Naive thymus-derived CD8-positive, alpha-beta T cell (primary cell): Measurements from ENCODE around the gene PXDN. TPM values are rescaled to one million over a fixed set of nuclear protein-coding genes. Genes with fewer than 3 reads are reported as not detected.

Experiments used
- ATAC-seq, 2 donors: fragments of 150-1000 bp; cut with Tn5 transposase in 1 of 2; sonication (Bioruptor Pico), chemical (Tn5 transposase) in 1 of 2; 1 replicate in 1 of 2; 2 replicates in 1 of 2; pipeline ENCODE4 v1.10.0; 2021; ENCODE audit warnings: mild to moderate bottlenecking in 2 of 2, moderate library complexity in 2 of 2
- POLR2A ChIA-PET: fragments of 350-600 bp; sonication (Branson Sonifier 250); formaldehyde crosslinking; loops from one replicate; lab custom pipeline; 2021; ENCODE audit warnings: antibody characterized with exemption; lab: Charles Lee
- DNase-seq, 10 donors: peaks; one replicate each; pipeline versions ENCODE4 v3.0.0 to v3.0.0-alpha.2; 2020 to 2022
- H3K27ac Mint-ChIP-seq, 10 donors: one replicate each; pipeline ENCODE4 v1.8.0; 2020 to 2022; ENCODE audit warnings: mild to moderate bottlenecking in 10 of 10, mixed read lengths in 10 of 10, moderate library complexity in 4 of 10, inconsistent platforms in 1 of 10
- H3K27me3 Mint-ChIP-seq, 5 donors: one replicate each; pipeline ENCODE4 v1.8.0; 2021 to 2022; ENCODE audit warnings: mixed read lengths in 5 of 5
- H3K36me3 Mint-ChIP-seq, 3 donors: one replicate each; pipeline ENCODE4 v1.8.0; 2020 to 2022; ENCODE audit warnings: mixed read lengths in 3 of 3, mild to moderate bottlenecking in 2 of 3, inconsistent platforms in 1 of 3
- H3K4me1 Mint-ChIP-seq, 4 donors: one replicate each; pipeline ENCODE4 v1.8.0; 2021 to 2022; ENCODE audit warnings: mixed read lengths in 4 of 4
- H3K4me3 Mint-ChIP-seq, 10 donors: one replicate each; pipeline ENCODE4 v1.8.0; 2020 to 2022; ENCODE audit warnings: mild to moderate bottlenecking in 10 of 10, mixed read lengths in 10 of 10, moderate library complexity in 6 of 10, inconsistent platforms in 1 of 10
- H3K9me3 Mint-ChIP-seq, 9 donors: one replicate each; pipeline ENCODE4 v1.8.0; 2020 to 2022; ENCODE audit warnings: mixed read lengths in 9 of 9, mild to moderate bottlenecking in 3 of 9, inconsistent platforms in 1 of 9, moderate library complexity in 1 of 9
- polyA plus RNA-seq, 3 donors: library from polyadenylated mRNA; unstranded; fragments of 300-500 nt; fragmentation: Illumina TruSeq; gene quantifications; one replicate each; pipeline ENCODE4 v1.2.3, GENCODE V29; 2021
- total RNA-seq, 8 experiments: library from RNA in 2 of 8; stranded (reverse) in 2 of 8; gene quantifications; one replicate each; pipeline ENCODE4 v1.2.3 and lab custom pipeline; 2021 to 2026

Gene PXDN
- total and polyA plus RNA-seq, 5 experiments from 2014 or later, result 0.42 to 2.0 (median 1.4) TPM

DNA sequence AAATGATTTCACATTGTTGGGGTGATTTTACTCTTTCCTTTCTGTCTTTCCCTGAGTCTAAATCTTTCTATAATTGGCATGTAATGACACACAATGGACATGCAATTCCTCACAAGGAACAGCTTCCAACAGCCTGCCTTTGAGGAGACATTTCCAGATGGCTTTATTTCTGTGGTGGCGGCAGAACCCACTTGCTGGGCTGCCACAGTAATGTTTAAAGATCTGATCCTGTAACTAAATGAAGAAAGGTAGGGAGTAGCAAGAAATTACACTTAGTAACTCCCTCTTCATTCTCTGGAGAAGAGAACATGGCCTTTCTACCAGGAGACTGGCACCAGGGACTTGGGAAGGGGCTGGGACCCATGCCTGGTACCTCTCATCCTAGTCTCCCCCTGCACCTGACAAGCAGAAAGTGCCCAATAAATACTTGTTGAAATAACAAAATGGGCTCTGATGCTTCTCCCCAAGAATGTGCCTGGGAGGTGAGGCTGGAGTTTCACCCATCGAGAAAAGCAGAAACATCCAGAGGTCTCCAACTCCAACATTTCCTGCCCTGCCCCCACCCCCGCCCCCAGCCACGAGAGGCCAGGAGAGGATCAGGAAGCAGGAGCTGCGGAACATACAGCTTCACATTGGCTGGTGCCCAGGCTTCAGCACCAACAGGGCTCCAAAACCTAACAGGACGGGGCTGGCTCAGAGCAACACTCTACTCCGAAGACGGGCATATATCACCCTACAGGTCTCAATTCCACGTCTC lies 92.1 kb downstream of the PXDN start:
- Mint-ChIP-seq H3K27me3 (peaks cover 0 to 4% (median 3%) of the 10 kb centered on the region in 5 donors), H3K4me1 (peaks cover 0 to 4% (median 0%) of the 10 kb centered on the region in 4 donors), H3K4me3 (no peak overlapping the region), H3K9me3 (peaks cover 0 to 5% (median 0%) of the 10 kb centered on the region in 9 donors), H3K27ac (no peak overlapping the region), H3K36me3 (no peaks in the 10 kb centered on the region)
- POLR2A ChIA-PET, result interaction anchor here (0.6 kb wide), 1 partner anchor 914 kb away, joined by 3 read pairs; no protein-coding TSS in a partner anchor
- no peak for ATAC-seq
- DNase-seq, result no peak

GRCh38 chr2:1651121-1652033 lies 92.9 kb downstream of the PXDN start:
- Mint-ChIP-seq H3K36me3 (no peaks in the 10 kb centered on the region), H3K27me3 (peaks cover 0 to 1% (median 0%) of the 10 kb centered on the region in 5 donors), H3K4me3 (no peak overlapping the region), H3K4me1 (peaks cover 0 to 4% (median 0%) of the 10 kb centered on the region in 4 donors), H3K27ac (no peak overlapping the region), H3K9me3 (peaks cover 0 to 5% (median 0%) of the 10 kb centered on the region in 9 donors)
- POLR2A ChIA-PET, result no interaction called here
- DNase-seq (no peak), ATAC-seq (no peak)

DNA sequence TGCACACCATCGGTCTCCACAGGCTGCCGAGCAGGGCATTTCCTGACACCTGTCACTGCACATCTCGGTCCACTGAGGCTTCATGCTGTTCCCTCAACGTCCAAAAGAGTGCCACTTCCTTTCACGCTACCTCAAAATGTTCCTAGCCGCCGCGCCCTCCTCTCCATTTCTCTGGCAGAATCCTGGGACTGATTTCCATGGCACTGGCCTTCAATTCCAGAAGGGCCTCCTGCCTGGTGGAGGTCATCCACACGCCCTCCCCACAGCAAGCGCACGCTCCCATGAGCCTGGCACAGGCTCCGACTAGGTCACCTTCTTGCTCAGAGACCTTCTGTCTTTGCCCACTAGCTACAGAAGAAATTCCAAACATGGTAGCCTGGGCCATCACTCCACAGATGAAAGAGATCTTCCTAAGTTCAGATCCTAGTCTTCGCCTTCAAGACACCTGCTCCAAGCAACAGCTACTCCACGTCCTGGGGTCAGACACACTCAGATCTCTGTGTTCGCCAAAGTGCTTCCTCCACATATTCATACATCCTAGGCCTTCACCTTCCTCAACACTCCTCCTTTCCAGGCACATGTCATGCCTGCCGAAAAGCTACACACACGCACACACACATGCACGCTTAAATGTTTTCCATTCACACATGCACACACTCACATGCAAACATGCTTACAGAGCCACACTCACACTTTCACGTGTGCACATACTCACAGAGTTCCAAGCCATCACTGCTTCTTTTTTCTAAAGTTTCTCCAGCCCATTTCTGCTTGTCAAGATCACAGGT lies 94.0 kb downstream of the PXDN start:
- no peak overlapping the region for H3K27ac Mint-ChIP-seq
- POLR2A ChIA-PET, result no interaction called here
- no peaks in the 10 kb centered on the region for H3K36me3 Mint-ChIP-seq
- DNase-seq (no peak), ATAC-seq (no peak)
- H3K9me3 Mint-ChIP-seq, result peaks cover 0 to 5% (median 0%) of the 10 kb centered on the region in 9 donors
- H3K27me3 Mint-ChIP-seq, result peaks cover 0 to 1% (median 0%) of the 10 kb centered on the region in 5 donors
- H3K4me3 Mint-ChIP-seq, result no peak overlapping the region
- H3K4me1 Mint-ChIP-seq, result peaks cover 0 to 4% (median 0%) of the 10 kb centered on the region in 4 donors

DNA sequence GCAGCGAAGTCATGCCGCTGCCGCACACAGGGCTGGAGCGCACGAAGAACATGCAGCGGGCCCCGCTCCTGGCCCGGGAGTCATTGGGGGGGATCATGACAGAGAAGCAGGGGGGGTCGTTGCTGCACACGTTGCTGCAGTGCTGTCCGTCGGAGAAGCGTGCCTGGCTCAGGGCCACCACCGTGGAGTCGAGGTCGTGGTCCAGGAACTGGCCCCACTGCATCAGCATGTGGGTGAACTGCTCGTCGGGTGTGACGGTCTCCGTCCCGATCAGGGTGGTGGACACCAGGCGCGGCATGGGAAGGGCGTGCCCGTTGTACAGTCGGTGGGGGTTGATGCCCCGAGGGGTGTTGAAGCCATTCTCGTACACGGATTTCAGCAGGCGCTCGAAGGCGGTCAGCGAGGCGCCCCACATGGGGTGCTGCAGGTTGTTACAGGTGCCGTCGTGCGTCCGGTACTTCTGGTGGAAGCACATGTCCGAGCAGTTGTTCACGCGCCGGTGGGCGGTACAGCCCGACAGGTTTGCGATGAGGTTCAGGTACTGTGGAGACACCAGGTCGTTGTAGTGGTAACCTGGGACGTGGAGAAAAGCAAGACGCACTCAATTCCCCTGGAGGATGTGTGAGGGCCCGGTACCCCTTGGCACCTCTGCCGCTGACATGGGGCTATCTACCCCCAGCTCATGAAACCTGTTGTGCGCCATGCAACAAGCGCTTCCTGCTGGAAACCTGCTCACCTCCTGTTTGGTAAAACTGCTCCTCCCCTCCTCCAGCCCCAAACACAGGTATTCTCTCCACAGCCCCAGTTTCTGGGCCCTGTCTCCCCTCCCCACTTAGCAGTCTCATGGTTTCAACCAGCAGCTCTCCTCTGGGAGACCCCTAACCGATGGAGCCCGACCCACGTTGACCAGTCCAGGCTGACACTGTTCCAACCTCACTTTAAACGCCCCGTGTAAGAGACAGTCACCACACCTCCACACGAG lies 94.9 kb downstream of the PXDN start:
- Mint-ChIP-seq H3K36me3 (no peaks in the 10 kb centered on the region), H3K4me1 (peaks cover 0 to 4% (median 0%) of the 10 kb centered on the region in 4 donors), H3K9me3 (peaks cover 0 to 5% (median 0%) of the 10 kb centered on the region in 9 donors), H3K27me3 (peaks cover 0 to 1% (median 0%) of the 10 kb centered on the region in 5 donors), H3K27ac (no peak overlapping the region), H3K4me3 (no peak overlapping the region)
- no peak for ATAC-seq
- no peak for DNase-seq
- POLR2A ChIA-PET, result no interaction called here

DNA sequence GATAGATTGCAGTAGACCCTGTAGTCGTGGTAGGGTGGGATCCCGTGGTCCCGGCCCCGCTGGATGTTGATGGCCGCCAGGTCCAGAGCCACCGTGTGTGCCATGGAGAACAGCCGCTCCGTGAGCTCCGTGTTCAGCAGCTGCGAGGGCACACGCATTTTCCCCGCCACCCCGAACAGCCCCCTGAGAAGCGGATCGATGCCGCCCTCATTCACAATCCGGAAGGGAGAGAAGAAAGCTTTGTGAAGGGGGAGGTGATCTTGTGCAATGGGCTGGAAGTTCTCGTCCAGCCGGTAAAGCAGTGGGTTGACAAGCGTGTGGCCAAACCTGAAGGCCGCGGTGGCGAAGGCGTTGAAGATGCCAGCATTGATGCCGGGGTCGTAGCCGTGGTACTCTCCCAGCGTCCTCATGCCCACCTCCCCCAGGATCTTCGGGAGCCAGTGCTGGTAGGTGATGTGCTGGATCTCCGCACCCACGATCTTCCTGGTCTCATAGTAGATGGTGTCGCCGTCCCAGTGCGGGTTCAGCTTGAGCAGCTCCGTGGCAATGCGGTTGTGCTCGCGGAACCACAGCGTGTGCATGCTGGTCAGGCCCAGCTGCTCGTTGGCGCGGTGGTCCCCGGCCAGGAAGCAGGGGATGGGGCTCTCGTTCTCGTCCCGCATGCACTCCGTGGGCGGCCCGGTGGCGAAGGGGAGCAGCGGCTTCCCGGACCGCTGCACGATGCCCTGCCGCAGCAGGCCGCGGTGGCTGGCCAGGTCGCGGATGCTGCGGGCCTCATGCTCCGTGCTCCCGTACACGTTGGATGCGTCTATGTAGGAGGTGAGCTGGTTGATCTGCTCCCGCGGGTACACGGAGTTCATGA lies 95.8 kb downstream of the PXDN start:
- Mint-ChIP-seq H3K4me1 (peaks cover 0 to 4% (median 0%) of the 10 kb centered on the region in 4 donors), H3K9me3 (peaks cover 0 to 5% (median 0%) of the 10 kb centered on the region in 9 donors), H3K36me3 (no peaks in the 10 kb centered on the region), H3K27ac (no peak overlapping the region), H3K27me3 (no peaks in the 10 kb centered on the region), H3K4me3 (no peak overlapping the region)
- POLR2A ChIA-PET, result no interaction called here
- no peak for DNase-seq
- no peak for ATAC-seq

DNA sequence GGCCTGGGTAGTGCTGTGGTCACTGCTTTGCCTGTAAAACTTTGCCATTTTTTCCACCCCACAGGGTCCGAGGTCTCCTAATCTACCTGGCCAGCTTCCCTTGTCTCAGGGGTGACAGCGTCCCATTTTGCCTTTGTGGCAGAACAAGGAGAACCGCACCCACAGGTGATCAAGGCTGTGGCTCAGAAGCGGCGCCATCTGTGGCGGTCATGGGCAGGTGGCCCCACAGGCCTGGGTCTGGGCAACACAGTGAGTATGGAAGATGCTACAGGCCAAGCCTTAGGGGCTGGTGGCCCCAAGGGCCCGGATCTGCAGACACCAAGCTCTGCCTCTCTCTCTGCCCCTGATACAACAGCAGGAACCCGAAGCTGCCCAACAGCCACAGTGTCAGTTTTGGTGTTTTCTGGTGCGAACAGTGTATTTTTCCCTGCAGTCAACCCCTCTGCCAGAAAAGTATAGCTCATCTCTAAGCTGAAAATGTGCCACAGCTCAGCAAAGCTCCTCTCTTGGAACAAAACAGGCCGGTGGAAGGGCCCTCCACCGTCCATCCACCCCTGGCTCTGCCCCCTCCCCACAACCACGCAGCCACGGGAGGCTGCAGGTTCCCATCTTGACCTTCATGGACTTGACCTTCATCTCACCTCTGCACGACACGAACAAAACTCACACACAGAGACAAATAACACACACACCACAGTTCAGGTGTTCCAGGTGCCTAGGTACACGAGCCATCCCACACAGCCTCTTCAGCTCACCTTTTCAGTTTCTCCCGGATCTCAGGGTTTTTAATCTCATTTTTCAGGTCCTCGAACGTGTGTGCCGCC lies 96.7 kb downstream of the PXDN start:
- no peak overlapping the region for H3K4me3 Mint-ChIP-seq
- no peak overlapping the region for H3K27ac Mint-ChIP-seq
- H3K9me3 Mint-ChIP-seq, result peaks cover 0 to 5% (median 0%) of the 10 kb centered on the region in 9 donors
- peaks cover 0 to 4% (median 0%) of the 10 kb centered on the region in 4 donors for H3K4me1 Mint-ChIP-seq
- POLR2A ChIA-PET, result no interaction called here
- DNase-seq, result no peak
- no peak for ATAC-seq
- no peaks in the 10 kb centered on the region for H3K36me3 Mint-ChIP-seq
- peaks cover 0 to 5% (median 0%) of the 10 kb centered on the region in 5 donors for H3K27me3 Mint-ChIP-seq

DNA sequence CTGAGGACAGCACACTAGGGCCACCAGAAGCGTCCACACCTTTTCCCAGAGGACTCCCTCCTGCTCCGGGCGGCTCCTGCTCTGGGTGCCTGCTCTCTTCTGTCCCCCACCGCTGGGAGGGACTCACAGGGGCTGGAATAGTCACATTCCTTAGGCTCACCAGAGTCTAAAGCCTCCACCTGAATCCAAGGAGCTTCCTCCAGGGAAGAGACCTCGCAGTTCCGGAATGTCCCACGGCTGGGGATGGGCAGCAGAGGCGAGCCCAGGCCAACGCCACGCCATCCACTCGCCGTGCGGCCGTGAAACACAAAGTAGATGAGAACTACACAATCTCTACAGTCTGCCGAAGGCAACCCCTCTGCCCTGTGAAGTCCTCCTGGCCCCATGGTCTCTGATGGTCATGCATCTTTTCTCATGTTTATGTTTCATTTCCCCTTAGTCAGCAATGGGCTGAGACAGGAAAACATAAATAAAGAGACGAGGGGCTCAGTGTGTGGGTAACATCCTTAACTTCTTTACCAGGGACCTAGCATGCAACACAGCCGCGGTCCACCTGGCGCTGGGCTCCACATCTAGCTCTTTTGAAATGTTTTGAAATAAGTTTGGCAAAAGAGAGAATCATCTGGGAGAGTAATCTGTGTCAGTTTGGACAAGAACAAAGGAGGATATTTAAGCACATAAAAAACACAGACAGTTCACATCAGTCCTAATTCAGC lies 98.4 kb downstream of the PXDN start:
- Mint-ChIP-seq H3K27me3 (peaks cover 0 to 5% (median 0%) of the 10 kb centered on the region in 5 donors), H3K4me1 (peaks cover 0 to 4% (median 0%) of the 10 kb centered on the region in 4 donors), H3K27ac (peak overlapping the region in 1 of 10 donors; percentile 8), H3K9me3 (peaks cover 0 to 5% (median 0%) of the 10 kb centered on the region in 9 donors), H3K36me3 (no peaks in the 10 kb centered on the region), H3K4me3 (no peak overlapping the region)
- no peak for ATAC-seq
- POLR2A ChIA-PET, result no interaction called here
- DNase-seq, result no peak

DNA sequence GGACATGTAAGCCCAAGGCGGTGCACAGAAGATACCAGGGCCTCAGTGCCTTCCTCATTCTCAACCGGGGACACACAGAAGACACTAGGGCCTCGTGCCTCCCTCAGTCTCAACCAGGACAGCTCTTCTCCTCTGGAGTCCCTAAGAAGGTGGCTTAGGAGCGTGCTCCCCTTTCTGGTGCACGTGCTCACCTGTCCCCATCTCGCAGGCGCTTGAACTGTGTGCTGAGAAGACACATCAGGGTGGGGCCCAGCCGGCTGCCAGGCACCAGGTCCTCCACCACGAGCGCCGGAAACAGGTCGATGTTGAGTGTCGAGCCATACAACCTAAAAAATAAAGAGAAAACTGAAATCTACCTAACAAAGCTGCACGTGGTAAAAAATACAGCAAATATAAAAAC lies 99.9 kb downstream of the PXDN start:
- DNase-seq (no peak), ATAC-seq (no peak)
- Mint-ChIP-seq H3K4me3 (no peak overlapping the region), H3K27me3 (peaks cover 0 to 5% (median 0%) of the 10 kb centered on the region in 5 donors), H3K9me3 (no peaks in the 10 kb centered on the region), H3K4me1 (no peaks in the 10 kb centered on the region), H3K36me3 (no peaks in the 10 kb centered on the region), H3K27ac (no peak overlapping the region)
- POLR2A ChIA-PET, result no interaction called here

- H3K9me3 Mint-ChIP-seq, result no peaks in the 10 kb centered on the region
- H3K4me3 Mint-ChIP-seq, result no peak overlapping the region
- H3K36me3 Mint-ChIP-seq, result no peaks in the 10 kb centered on the region
- no peak for ATAC-seq
- peak overlapping the region in 1 of 10 donors; percentile 24 for H3K27ac Mint-ChIP-seq
- H3K4me1 Mint-ChIP-seq, result no peaks in the 10 kb centered on the region
- POLR2A ChIA-PET, result no interaction called here
- DNase-seq, result no peak
- peaks cover 0 to 6% (median 0%) of the 10 kb centered on the region in 5 donors for H3K27me3 Mint-ChIP-seq
These were observed 101.2 kb downstream of the PXDN start for GRCh38 chr2:1642993-1643619.
